DOHH2 (cell line): ENCODE results near the gene SEPTIN7.

Experiments
- EZH2phosphoT487 ChIP-seq: fragments of 200-600 bp; sonication (generic); IDR thresholded peaks from 2 replicates; pipeline ENCODE4 v1.6.1; 2017; ENCODE audit warnings: borderline replicate concordance, mild to moderate bottlenecking, antibody characterized with exemption, low read length, moderate library complexity, mixed read lengths
- TF ChIP-seq, protein P1 (sequence below): fragments of 200-600 bp; sonication (generic); IDR thresholded peaks from one replicate; pipeline ENCODE4 v1.5.1; 2014; ENCODE audit warnings: antibody characterized with exemption, mild to moderate bottlenecking, low read depth, low read length; ENCODE audit not compliant: poor library complexity, severe bottlenecking

DNA sequence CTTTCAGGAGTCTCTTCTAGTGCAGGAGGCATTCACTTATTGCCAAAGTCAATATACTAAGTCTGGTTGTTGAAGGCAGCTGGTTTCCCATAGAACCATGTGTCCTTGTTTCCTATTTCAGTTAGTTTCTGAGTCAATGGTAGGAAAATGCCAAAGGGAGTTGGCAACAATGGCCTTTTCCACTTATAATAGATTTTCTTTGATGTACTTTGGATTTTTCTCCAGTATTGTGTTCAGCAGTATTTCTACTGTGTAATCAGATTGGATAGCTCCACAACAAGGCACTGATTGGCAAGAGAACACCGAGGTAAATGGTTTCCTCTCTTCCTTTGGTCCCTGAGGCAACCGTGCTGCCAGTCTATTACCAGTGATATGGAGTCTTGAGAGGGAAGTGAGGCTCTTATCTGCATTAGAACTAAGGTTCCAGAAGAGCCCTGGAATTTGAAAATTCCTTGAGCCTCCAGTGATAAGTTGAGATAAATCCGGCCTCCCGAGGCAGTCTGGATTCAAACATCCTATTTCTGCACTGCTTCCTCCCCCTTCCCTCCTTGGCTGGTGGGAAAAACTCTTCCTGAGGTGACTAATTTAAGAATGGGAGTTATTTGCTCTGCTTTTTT is 7.9 kb upstream of the SEPTIN7 start:
- TF ChIP-seq, protein P1, sequence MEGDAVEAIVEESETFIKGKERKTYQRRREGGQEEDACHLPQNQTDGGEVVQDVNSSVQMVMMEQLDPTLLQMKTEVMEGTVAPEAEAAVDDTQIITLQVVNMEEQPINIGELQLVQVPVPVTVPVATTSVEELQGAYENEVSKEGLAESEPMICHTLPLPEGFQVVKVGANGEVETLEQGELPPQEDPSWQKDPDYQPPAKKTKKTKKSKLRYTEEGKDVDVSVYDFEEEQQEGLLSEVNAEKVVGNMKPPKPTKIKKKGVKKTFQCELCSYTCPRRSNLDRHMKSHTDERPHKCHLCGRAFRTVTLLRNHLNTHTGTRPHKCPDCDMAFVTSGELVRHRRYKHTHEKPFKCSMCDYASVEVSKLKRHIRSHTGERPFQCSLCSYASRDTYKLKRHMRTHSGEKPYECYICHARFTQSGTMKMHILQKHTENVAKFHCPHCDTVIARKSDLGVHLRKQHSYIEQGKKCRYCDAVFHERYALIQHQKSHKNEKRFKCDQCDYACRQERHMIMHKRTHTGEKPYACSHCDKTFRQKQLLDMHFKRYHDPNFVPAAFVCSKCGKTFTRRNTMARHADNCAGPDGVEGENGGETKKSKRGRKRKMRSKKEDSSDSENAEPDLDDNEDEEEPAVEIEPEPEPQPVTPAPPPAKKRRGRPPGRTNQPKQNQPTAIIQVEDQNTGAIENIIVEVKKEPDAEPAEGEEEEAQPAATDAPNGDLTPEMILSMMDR: no peak
- TF ChIP-seq EZH2phosphoT487: no peak
